A549 treated with AZD9567 at 1 μM for 4 hours (cell line): ENCODE data around the gene ZNF202. TPM values are rescaled to one million over a fixed set of nuclear protein-coding genes. Genes with fewer than 3 reads are reported as not detected.

Experiments used
- total RNA-seq: library from RNA; stranded (reverse); fragments of 200-300 nt; extraction: Qiagen RNA extraction; gene quantifications from 5 replicates; pipeline ENCODE4 v1.2.3, GENCODE V29; 2022; ENCODE audit not compliant: insufficient read depth

Gene ZNF202
- 5.2 to 10.1 TPM (median 9.5 TPM) in 5 replicates for total RNA-seq

GRCh38 chr11:123741159-123742030 is at the start of gene ZNF202:
Gene ZNF202, minus strand, starts transcription at chr11:123741660. Its CDS starts 10,772 bp downstream, at chr11:123730888.

GRCh38 chr11:123754101-123754568 is 12.7 kb upstream of the ZNF202 start, which contains the start of gene OR6X1:
Gene OR6X1, minus strand, starts transcription at chr11:123754518. Its CDS starts 0 bp downstream, at chr11:123754518.

Other genes starting within 250 kb of the ZNF202 start
- 0.13 to 0.19 TPM (median 0.14 TPM) in 4 of 5 replicates, not detected in the other for gene SCN3B, start 87.0 kb downstream of the ZNF202 start, total RNA-seq
- not detected in 5 replicates for gene OR6X1, start 12.9 kb upstream of the ZNF202 start, total RNA-seq
- not detected in 5 replicates for gene OR6M1, start 64.7 kb upstream of the ZNF202 start, total RNA-seq
- gene TMEM225, start 144.0 kb upstream of the ZNF202 start, total RNA-seq: not detected in 5 replicates
- gene OR8D4, start 160.5 kb upstream of the ZNF202 start, total RNA-seq: not detected in 5 replicates
- not detected in 5 replicates for gene OR4D5, start 198.0 kb upstream of the ZNF202 start, total RNA-seq
- gene OR6T1, start 202.2 kb upstream of the ZNF202 start, total RNA-seq: not detected in 5 replicates
- gene OR10S1, start 236.1 kb upstream of the ZNF202 start, total RNA-seq: not detected in 5 replicates